NCI-H2196 (cell line): Measurements from ENCODE around the gene ADIPOR2.
A peak's percentile ranks its signal among the peaks of the same experiment; 100 is the strongest.
"Not testable (repeated sequence)": the region's sequence is repeated elsewhere in the genome, so short reads cannot be mapped to it uniquely, and the experiment has no call there.

ENCODE experiments used
- DNase-seq: peaks from one replicate; lab custom pipeline; 2025; ENCODE audit not compliant: unreplicated experiment; lab: John Stamatoyannopoulos, UW

The ADIPOR2 gene

GRCh38 chr12:1703771-1704722, 13.2 kb downstream of the ADIPOR2 start:
- no peak for DNase-seq

- DNase-seq, result no peak
Observed at GRCh38 chr12:1705774-1706631, 15.1 kb downstream of the ADIPOR2 start.

- no peak for DNase-seq
Observed at GRCh38 chr12:1706632-1706980, 15.7 kb downstream of the ADIPOR2 start.

DNA sequence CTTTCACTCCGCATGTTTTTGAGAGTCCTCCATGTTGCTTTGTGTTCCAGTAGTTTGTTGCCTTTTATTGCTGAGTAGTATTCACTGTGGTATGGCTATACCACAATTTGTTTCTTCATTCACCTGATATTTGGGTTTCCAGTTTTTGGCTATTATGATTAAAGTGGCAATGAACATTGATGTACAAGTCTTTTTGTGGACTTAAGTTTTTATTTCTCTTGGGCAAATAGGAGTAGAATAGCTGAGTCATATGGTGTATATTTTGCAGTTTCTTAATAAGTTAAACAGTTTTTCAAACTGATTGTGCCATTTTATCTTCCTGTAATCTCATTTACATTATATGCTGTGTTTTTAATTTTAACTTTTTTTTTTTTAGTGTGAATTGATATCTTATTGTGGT, 16.2 kb downstream of the ADIPOR2 start:
- no peak for DNase-seq

DNA sequence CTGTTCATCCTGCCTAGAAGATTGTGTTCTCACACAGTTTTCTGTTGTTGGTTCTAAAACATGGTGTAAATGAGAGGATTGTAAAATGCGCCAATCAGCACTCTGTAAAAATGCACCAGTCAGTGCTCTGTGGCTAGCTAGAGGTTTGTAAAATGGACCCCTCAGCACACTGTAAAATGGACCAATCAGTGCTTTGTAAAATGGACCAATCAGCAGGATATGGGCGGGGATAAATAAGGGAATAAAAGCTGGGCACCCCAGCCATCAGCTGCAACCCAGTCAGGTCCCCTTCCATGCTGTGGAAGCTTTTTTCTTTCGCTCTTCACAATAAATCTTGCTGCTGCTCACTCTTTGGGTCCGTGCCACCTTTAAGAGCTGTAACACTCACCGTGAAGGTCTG, 19.1 kb downstream of the ADIPOR2 start:
- not testable (repeated sequence) for DNase-seq

DNA sequence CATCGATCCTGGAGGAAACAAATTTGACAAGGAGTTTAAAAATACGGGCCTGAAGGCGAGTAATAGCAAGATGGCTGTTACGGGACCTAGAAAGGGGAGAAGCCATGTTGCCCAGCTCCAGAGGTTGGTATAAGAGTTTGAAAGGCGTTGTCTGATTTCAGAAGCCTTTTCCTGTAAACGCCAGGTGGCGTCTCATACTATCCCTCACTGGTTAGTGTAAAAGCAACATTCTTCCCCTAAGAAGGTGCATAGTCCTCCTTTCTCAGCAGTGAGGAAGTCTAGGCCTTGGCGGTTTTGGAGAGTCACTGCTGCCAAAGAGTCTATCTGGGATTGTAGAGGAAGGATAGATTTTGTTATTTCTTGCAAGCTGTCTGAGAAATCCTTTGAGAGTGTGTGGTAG, 20.0 kb downstream of the ADIPOR2 start:
- not testable (repeated sequence) for DNase-seq

DNA sequence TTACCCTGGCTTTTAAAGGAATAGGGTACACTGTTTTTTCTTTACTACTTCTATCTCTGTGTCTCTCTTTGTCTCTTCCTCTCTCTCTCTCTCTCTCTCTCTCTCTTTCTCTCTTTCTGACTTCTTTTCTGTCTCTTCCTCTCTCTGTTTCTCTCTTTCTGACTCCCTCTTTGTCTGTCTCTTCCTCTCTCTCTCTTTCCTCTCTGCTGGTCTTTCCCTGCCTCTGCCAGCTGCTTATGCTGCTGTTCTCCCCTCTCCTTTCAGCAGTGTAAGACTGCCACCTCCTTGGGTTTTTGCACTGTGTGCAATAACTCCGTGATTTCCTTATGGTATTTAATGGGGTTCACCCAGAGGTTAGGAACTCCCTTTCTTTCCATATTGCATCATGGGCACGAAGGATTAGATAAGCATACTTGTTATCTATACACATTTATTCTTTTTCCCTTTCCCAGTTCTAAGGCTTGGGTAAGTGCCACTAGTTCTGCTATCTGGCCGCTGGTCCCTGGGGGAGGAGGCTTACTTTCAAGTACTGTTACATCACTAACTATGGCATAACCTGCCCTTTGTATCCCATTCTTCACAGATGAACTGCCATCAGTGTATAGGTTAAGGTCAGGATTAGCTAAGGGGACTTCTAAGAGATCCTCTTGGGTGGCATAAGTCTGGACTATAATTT, 20.8 kb downstream of the ADIPOR2 start:
- DNase-seq, result not testable (repeated sequence)

DNA sequence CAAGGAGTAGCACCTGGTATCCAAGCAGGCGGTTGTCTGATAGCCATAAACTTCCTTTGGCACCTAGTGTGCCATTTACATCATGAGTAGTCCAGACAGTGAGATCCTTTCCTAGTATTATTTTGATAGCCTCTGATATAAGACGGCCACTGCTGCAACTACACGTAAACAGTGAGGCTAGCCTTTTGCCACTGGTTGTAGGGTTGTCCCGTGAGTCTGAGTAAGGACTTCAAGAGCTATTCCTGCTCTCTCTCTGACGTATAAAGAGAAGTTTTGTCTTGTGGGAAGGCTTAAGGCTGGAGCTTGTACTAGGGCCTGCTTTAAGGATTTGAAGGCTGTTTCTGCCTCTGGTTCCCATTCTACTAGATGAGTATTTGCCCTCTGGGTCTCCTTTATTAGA, 21.4 kb downstream of the ADIPOR2 start:
- DNase-seq, result not testable (repeated sequence)

DNA sequence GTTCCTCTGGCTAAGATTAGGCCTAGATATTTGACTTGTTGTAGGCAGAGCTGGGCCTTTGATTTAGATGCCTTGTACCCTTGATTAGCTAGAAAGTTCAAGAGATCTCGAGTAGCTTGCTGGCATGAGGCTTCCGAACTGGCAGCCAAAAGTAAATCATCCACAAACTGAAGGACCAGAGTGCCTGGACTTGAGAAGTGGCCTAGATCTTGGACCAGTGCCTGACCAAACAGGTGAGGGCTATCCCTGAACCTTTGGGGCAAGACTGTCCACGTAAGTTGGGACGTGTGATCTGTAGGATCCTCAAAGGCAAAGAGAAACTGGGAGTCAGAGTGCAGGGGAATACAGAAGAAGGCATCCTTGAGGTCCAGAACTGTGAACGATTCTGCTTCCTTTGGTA, 22.0 kb downstream of the ADIPOR2 start:
- not testable (repeated sequence) for DNase-seq

DNA sequence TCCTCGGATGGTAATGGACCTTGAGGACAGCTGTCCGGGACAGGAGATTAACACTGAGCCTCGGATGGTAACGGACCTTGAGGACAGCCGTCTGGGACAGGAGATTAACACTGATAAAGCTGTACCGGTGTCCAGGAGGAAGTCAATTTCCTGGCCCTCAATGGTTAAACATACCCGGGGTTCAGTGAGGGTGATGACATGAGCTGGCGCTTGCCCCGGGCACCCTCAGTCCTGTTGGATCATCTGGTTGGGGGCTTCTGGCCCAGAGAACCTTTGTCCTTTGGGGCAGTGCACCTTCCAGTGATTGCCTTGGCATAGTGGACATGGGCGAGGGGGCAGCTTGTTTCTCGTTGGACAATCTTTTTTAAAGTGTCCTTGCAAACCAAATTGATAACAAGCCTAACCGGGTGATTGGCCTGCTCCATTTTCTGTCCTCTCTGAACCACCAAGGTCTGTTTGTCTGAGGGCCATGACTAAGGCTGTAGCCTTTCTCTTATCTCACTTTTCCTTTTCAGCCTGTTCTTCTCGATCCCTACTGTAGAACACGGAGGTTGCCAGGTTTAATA, 23.0 kb downstream of the ADIPOR2 start:
- DNase-seq, result not testable (repeated sequence)

- peak; percentile 0 for DNase-seq
Observed at GRCh38 chr12:1715459-1715858, 24.6 kb downstream of the ADIPOR2 start.

- DNase-seq, result no peak
Observed at GRCh38 chr12:1716215-1716862, 25.5 kb downstream of the ADIPOR2 start.

GRCh38 chr12:1716911-1717310, 26.0 kb downstream of the ADIPOR2 start:
- no peak for DNase-seq

GRCh38 chr12:1719139-1719538, 28.3 kb downstream of the ADIPOR2 start:
- no peak for DNase-seq

DNA sequence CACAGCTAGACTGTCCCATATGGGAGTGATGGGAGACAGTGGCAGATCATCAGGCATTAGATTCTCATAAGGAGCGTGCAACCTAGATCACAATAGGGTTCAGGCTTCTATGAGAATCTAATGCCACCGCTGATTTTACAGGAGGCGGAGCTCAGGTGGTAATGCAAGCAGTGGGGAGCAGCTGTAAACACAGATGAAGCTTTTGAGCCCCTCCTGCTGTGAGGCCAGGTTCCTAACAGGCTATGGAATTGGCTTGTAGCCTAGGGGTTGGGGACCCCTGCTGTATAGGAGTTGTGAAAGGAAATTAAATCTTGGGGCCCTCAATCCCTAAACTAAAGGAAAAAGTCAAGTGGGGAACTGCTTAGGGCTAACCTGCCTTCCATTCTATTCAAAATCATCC, 29.6 kb downstream of the ADIPOR2 start:
- DNase-seq, result no peak

DNA sequence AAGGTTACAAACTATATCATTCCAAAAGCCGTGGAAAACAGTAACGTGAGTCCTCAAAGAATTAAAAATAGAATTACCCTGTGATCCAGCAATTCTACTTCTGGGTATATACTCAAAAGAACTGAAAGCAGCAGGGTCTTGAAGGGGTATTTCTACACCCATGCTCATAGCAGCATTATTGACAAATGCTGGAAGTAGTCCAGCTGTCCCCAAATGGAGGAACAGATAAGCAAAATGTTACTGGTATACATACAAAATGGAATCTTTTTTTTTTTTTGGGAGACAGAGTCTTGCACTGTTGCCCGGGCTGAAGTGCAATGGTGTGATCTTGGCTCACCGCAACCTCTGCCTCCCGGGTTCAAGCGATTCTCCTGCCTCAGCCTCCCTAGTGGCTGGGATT, 32.9 kb downstream of the ADIPOR2 start:
- no peak for DNase-seq

GRCh38 chr12:1724250-1724649, 33.4 kb downstream of the ADIPOR2 start:
- DNase-seq, result no peak

- DNase-seq, result no peak
Observed at GRCh38 chr12:1726753-1727152, 35.9 kb downstream of the ADIPOR2 start.

GRCh38 chr12:1728824-1729223, 38.0 kb downstream of the ADIPOR2 start:
- no peak for DNase-seq

DNA sequence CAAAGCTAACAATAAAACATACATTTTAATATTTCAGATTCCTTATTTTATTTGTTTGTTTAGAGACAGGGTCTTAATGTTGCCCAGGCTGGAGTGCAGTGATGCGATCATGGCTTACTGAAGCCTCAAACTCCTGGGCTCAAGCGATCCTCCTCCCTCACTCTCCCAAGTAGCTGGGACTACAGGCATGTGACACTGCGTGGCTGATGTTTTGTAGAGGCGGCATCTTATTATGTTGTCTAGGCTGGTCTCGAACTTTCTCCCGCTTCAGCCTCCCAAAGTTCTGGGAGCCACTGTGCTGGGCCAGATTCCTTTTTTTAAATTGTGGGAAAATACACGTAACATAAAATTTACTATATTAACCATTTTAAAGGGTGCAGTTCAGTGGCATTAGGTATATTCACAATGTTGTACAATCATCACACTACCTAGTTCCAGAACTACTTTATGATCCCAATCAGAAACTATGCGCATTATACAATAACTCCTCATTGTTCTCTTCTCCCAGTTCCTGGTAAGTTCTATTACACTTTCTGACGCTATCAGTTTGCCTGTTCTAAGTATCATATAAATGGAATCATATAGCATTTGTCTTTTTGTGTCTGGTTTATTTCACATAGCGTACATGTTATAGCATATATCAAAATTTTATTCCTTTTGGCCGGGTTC, 40.3 kb downstream of the ADIPOR2 start:
- DNase-seq, result no peak
